Left hindlimb (tissue), 1 donor: ENCODE measurements around the gene ISLR.

ENCODE experiments used
- DNase-seq: peaks from one replicate; pipeline ENCODE4 v3.0.0-alpha.2; 2018

Gene ISLR

GRCh38 chr15:74174219-74174957, 878 bp downstream of the ISLR start:
- DNase-seq = peak; percentile 96

DNA sequence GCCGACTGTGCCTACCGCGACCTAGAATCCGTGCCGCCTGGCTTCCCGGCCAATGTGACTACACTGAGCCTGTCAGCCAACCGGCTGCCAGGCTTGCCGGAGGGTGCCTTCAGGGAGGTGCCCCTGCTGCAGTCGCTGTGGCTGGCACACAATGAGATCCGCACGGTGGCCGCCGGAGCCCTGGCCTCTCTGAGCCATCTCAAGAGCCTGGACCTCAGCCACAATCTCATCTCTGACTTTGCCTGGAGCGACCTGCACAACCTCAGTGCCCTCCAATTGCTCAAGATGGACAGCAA, 1.4 kb downstream of the ISLR start:
- DNase-seq = no peak

- DNase-seq = no peak
Observed at GRCh38 chr15:74175271-74176191, 2.0 kb downstream of the ISLR start.

- no peak for DNase-seq
Observed at GRCh38 chr15:74176262-74177214, 3.0 kb downstream of the ISLR start.

- no peak for DNase-seq
Observed at GRCh38 chr15:74178326-74179100, 5.0 kb downstream of the ISLR start.

- DNase-seq = peak; percentile 85
Observed at GRCh38 chr15:74179101-74179841, 5.8 kb downstream of the ISLR start.

DNA sequence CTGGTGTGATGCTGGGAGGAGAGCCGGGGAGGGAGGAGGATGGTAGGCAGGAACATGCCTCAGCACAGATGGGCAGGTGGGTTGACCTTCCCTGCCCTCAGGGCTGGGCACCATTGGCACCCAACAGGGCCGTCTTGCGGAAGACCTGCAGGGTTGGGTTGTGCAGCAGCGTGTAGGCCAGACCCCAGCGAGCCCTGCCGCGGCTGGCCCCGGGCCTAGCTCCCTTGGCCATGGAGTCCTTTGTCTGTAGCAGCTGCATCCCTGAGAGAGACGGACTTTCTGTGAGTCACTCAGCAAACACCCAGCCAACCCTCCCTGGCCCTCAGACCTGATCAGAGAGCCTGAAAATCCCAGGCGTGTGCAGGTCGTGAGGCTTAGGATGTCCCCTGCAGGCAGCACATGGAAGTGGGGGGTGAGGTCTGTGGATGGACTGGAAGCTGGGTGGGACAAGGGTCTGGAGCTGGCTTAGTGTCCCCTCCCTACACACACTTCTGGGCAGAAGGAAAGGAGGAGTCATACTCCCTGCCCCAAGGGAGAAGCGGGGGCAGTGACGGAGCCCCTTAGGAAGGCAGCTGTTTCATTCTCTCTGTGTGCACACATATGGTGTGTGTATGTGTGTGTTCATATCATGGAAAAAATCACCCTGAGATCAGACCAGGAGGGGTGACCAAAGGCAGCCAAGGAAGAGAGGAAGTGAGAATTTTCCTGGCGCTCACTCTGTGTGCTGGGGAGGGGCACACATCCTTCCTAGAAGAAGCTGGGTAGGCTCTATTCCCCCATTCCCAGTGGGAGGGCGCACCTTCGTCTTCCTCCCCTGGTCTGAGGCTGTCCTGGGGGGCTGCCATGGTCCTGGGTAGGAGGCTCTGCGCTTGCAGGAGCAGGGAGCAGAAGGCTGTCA, 6.7 kb downstream of the ISLR start:
- DNase-seq = peak; percentile 69

GRCh38 chr15:74180881-74181602, 7.5 kb downstream of the ISLR start:
- no peak for DNase-seq

GRCh38 chr15:74182131-74182530, 8.6 kb downstream of the ISLR start:
- DNase-seq = no peak

DNA sequence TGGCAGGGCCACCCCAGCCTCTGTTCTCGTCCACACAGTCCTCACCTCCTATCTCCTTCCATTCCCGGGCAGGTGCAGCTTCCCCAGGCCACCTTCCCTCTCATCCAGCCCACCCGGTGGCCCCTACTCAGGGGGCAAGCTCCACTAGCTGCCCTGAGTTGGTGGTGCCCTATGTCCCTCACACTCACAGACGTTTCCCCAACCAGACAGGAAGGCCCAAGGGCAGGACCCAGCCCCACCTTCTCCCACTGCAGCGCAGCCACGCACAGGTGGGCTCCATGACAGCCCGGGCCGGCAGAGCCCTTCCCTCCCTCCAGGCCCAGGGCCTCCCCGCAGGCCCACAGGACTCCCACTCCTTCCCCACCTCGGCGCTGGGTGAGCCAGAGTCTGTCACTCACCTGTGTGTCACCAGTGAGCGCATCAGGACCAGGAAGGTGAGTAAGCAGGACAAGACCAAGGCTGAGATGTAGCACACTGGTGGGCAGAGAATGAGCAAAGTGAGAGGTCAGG, 11.1 kb downstream of the ISLR start:
- no peak for DNase-seq

GRCh38 chr15:74185710-74186348, 12.3 kb downstream of the ISLR start:
- DNase-seq = no peak

DNA sequence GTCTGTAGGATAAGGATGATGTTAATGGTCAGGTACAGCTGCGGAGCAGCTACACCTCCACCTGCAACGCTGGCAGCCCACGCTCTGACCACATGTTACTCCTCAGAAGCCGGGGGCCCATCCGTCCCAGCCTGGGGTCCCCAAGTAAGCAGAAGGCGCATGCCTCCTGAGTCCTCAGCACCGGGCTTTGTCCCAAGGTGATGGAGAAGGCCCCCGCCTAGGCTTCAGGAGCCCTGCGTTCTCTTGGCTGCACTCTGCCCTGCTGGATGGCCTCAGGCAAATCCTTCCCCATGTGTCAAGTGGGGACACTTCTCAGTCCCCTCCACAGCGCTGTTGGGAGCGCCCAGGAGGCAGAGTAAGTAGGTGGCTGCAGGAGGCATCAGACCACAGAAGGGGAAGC, 14.7 kb downstream of the ISLR start:
- no peak for DNase-seq

GRCh38 chr15:74191798-74192197, 18.3 kb downstream of the ISLR start:
- no peak for DNase-seq

GRCh38 chr15:74192751-74193150, 19.2 kb downstream of the ISLR start:
- DNase-seq = no peak

DNA sequence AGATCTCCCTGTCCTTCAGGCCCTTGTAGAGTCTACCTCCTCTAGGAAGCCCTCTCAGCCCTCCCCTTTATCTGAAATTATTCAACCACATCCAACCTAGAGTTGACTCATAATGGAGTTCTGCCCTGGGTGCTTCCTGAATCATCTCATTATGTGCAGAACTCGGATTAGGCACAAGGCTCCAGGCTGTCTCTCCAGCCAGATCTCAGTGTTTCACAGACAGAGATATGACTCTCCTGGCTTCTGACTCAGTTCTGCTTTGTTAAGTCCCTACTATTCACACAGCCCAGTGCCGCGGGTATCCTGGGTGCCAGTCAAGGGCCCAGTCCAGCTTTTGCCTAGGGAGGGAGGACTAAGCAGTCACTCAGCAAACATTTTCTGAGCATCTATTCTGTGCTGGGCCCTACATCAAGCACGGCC, 19.8 kb downstream of the ISLR start:
- DNase-seq = no peak

GRCh38 chr15:74193905-74194304, 20.4 kb downstream of the ISLR start:
- DNase-seq = no peak

DNA sequence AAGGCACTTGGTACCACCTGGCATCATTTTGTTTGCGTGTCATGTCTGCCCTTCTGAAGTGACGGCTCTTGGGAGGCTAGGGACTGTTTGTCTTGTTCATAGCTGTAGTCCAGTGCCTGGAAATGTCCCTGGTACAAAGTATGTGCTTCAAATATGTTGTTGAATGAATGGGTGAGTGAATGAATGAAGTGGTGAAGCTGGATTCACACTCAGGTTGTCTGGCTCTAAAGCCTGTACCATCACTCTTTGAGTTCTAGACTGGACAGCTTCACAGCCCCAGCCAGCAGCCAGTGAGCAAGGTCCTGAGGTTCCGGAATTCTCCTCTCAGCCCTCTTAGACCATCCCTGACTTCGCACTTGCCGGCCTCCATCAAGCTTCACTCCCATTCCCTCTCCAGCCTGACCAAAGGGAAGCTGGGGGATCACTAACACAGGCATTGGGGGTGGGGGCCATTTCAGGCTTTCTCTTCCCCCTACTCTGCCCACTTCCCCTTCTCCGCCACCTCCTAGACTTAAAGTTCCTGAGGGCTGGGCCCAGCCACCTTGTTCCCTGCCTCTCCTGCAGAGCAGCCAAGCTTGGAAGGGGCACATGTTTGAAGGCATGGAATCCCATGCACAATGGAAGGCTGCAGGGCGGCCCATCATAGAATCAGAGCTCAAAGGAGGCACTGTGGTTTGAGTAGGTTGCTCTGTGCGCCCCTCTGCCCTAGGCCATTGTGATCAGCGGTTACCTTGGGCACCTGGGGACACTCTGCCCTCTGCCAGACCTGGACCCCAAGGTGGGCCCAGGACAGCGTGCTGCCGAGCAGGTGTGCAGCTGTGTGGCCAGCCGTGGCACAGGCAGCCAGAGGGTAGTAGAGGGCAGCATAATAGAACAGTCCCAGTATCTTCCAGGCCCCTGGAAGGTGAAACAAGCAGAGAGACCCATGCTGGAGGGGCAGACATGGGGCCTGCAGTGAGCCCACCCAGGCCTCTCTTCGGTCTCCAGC, 21.4 kb downstream of the ISLR start:
- no peak for DNase-seq

DNA sequence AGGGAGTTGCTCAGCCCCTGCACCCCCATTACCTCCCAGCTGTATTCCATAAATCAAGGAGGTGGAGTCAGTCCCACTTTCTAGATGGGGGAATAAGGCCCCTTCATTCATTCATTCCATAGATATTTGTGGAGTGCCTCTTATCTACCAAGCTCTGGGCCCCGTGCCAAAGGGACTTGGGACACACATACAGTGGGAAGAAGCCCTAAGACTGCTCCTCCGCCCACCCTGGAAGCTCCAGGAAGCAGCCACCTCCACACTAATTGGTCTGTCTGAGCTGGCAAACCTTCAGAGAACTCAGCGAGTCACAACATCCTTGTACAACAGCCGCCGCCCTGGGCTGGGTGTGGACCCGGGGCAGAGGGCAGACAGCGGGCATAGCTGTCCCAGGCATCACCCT, 22.7 kb downstream of the ISLR start:
- peak; percentile 71 for DNase-seq
